ENCODE data around the gene CFAP69.

The CFAP69 gene

DNA sequence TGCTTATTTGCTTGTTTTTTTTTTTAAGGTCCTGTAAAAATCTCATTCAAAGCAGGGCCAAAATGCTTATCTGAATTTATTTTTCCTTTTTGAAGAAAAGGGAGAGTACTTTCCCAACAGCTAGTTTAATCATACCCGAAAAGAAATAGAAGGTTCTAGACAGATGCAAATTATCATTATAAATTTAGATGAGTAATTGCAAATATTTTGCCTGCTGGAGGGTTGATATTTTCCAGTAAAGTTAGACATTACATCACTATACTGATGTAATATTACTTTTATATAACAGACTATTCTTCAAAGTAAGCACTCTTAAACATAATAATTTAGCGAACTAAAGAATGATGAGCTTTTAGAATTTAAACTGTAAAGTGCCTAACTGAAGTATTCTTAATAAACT is 14.1 kb upstream of the CFAP69 start:
- no peaks in the 10 kb centered on the region for H3K4me1 ChIP-seq (ENCODE audit: control extremely low read depth in 1 of 4, control insufficient read depth in 4 of 4, insufficient read depth in 4 of 4, low read length in 3 of 4)
- no peak overlapping the region for H3K27ac ChIP-seq (ENCODE audit: insufficient read depth in 1 of 2, low read depth in 1 of 2, low read length in 2 of 2, poor library complexity in 1 of 2, severe bottlenecking in 2 of 2)
- H3K4me3 ChIP-seq (ENCODE audit: control insufficient read depth in 1 of 7, extremely low read depth in 1 of 7, insufficient read depth in 4 of 7, low read depth in 2 of 7, low read length in 6 of 7), result no peak overlapping the region
- no peaks in the 10 kb centered on the region for H3K9me3 ChIP-seq (ENCODE audit: control extremely low read depth in 1 of 5, control insufficient read depth in 4 of 5, insufficient read depth in 2 of 5, low read depth in 1 of 5, low read length in 4 of 5)
- H3K36me3 ChIP-seq (ENCODE audit: control insufficient read depth in 4 of 4, insufficient read depth in 4 of 4, low read length in 3 of 4), result no peaks in the 10 kb centered on the region
- DNase-seq, result no peak
- H3K27me3 ChIP-seq (replicated peaks in 2 of 5; ENCODE audit: control insufficient read depth in 4 of 5, insufficient read depth in 5 of 5, low read length in 4 of 5), result no peaks in the 10 kb centered on the region
- CTCF ChIA-PET, result no interaction called here
- WGBS (ENCODE audit: insufficient coverage), result no CpG with 5 or more reads among the region's 2 CpGs
- POLR2A ChIA-PET, result no interaction called here

DNA sequence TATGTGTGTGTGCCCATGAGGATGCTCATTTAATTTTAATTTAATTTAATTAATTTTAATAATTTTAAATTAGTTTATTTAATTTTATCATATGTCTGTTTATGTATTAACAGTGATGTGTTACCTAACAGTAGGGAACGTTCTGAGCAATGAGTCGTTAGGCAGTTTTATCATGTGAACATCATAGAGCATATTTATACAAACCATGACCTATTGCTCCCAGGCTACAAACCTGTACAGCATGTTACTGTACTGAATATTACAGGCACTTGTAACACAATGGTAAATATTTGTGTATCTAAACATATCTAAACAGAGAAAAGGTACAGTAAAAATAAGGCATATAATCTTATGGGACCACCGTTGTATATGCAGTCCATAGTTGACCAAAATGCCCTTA is 13.7 kb upstream of the CFAP69 start:
- Histone ChIP-seq H3K27me3 (replicated peaks in 2 of 5; ENCODE audit: control insufficient read depth in 4 of 5, insufficient read depth in 5 of 5, low read length in 4 of 5) (no peaks in the 10 kb centered on the region), H3K4me1 (ENCODE audit: control extremely low read depth in 1 of 4, control insufficient read depth in 4 of 4, insufficient read depth in 4 of 4, low read length in 3 of 4) (no peaks in the 10 kb centered on the region), H3K9me3 (ENCODE audit: control extremely low read depth in 1 of 5, control insufficient read depth in 4 of 5, insufficient read depth in 2 of 5, low read depth in 1 of 5, low read length in 4 of 5) (no peaks in the 10 kb centered on the region), H3K4me3 (ENCODE audit: control insufficient read depth in 1 of 7, extremely low read depth in 1 of 7, insufficient read depth in 4 of 7, low read depth in 2 of 7, low read length in 6 of 7) (no peak overlapping the region), H3K27ac (ENCODE audit: insufficient read depth in 1 of 2, low read depth in 1 of 2, low read length in 2 of 2, poor library complexity in 1 of 2, severe bottlenecking in 2 of 2) (no peak overlapping the region), H3K36me3 (ENCODE audit: control insufficient read depth in 4 of 4, insufficient read depth in 4 of 4, low read length in 3 of 4) (no peaks in the 10 kb centered on the region)
- DNase-seq, result no peak
- no CpG with 5 or more reads among the region's 3 CpGs for WGBS (ENCODE audit: insufficient coverage)
- ChIA-PET CTCF (no interaction called here), POLR2A (no interaction called here)

- H3K36me3 ChIP-seq (ENCODE audit: control insufficient read depth in 4 of 4, insufficient read depth in 4 of 4, low read length in 3 of 4), result no peaks in the 10 kb centered on the region
- no CpG with 5 or more reads among the region's 5 CpGs for WGBS (ENCODE audit: insufficient coverage)
- CTCF ChIA-PET, result no interaction called here
- POLR2A ChIA-PET, result no interaction called here
- no peak for DNase-seq
- peaks cover 0 to 3% (median 0%) of the 10 kb centered on the region in 5 experiments for H3K27me3 ChIP-seq (replicated peaks in 2 of 5; ENCODE audit: control insufficient read depth in 4 of 5, insufficient read depth in 5 of 5, low read length in 4 of 5)
- no peak overlapping the region for H3K4me3 ChIP-seq (ENCODE audit: control insufficient read depth in 1 of 7, extremely low read depth in 1 of 7, insufficient read depth in 4 of 7, low read depth in 2 of 7, low read length in 6 of 7)
- H3K27ac ChIP-seq (ENCODE audit: insufficient read depth in 1 of 2, low read depth in 1 of 2, low read length in 2 of 2, poor library complexity in 1 of 2, severe bottlenecking in 2 of 2), result no peak overlapping the region
- H3K4me1 ChIP-seq (ENCODE audit: control extremely low read depth in 1 of 4, control insufficient read depth in 4 of 4, insufficient read depth in 4 of 4, low read length in 3 of 4), result no peaks in the 10 kb centered on the region
- no peaks in the 10 kb centered on the region for H3K9me3 ChIP-seq (ENCODE audit: control extremely low read depth in 1 of 5, control insufficient read depth in 4 of 5, insufficient read depth in 2 of 5, low read depth in 1 of 5, low read length in 4 of 5)
Measured at GRCh38 chr7:90232430-90232829, 12.5 kb upstream of the CFAP69 start.

GRCh38 chr7:90233569-90233968 is 11.4 kb upstream of the CFAP69 start:
- H3K36me3 ChIP-seq (ENCODE audit: control insufficient read depth in 4 of 4, insufficient read depth in 4 of 4, low read length in 3 of 4), result no peaks in the 10 kb centered on the region
- H3K4me1 ChIP-seq (ENCODE audit: control extremely low read depth in 1 of 4, control insufficient read depth in 4 of 4, insufficient read depth in 4 of 4, low read length in 3 of 4), result no peaks in the 10 kb centered on the region
- H3K27me3 ChIP-seq (replicated peaks in 2 of 5; ENCODE audit: control insufficient read depth in 4 of 5, insufficient read depth in 5 of 5, low read length in 4 of 5), result peaks cover 0 to 6% (median 0%) of the 10 kb centered on the region in 5 experiments
- H3K27ac ChIP-seq (ENCODE audit: insufficient read depth in 1 of 2, low read depth in 1 of 2, low read length in 2 of 2, poor library complexity in 1 of 2, severe bottlenecking in 2 of 2), result no peak overlapping the region
- CTCF ChIA-PET, result no interaction called here
- 100% methylated on average over 1 of the region's 6 CpGs for WGBS (ENCODE audit: insufficient coverage)
- POLR2A ChIA-PET, result no interaction called here
- DNase-seq, result no peak
- no peaks in the 10 kb centered on the region for H3K9me3 ChIP-seq (ENCODE audit: control extremely low read depth in 1 of 5, control insufficient read depth in 4 of 5, insufficient read depth in 2 of 5, low read depth in 1 of 5, low read length in 4 of 5)
- H3K4me3 ChIP-seq (ENCODE audit: control insufficient read depth in 1 of 7, extremely low read depth in 1 of 7, insufficient read depth in 4 of 7, low read depth in 2 of 7, low read length in 6 of 7), result no peak overlapping the region

- peaks cover 0 to 9% (median 3%) of the 10 kb centered on the region in 5 experiments for H3K27me3 ChIP-seq (replicated peaks in 2 of 5; ENCODE audit: control insufficient read depth in 4 of 5, insufficient read depth in 5 of 5, low read length in 4 of 5)
- ChIA-PET CTCF (interaction anchor here (1.0 kb wide), 1 partner anchor 23 kb away, joined by 3 read pairs; no protein-coding TSS in a partner anchor), POLR2A (no interaction called here)
- no peak overlapping the region for H3K4me3 ChIP-seq (ENCODE audit: control insufficient read depth in 1 of 7, extremely low read depth in 1 of 7, insufficient read depth in 4 of 7, low read depth in 2 of 7, low read length in 6 of 7)
- H3K36me3 ChIP-seq (ENCODE audit: control insufficient read depth in 4 of 4, insufficient read depth in 4 of 4, low read length in 3 of 4), result no peaks in the 10 kb centered on the region
- no peak for DNase-seq
- WGBS (ENCODE audit: insufficient coverage), result no CpG with 5 or more reads among the region's 1 CpG
- H3K9me3 ChIP-seq (ENCODE audit: control extremely low read depth in 1 of 5, control insufficient read depth in 4 of 5, insufficient read depth in 2 of 5, low read depth in 1 of 5, low read length in 4 of 5), result no peaks in the 10 kb centered on the region
- H3K27ac ChIP-seq (ENCODE audit: insufficient read depth in 1 of 2, low read depth in 1 of 2, low read length in 2 of 2, poor library complexity in 1 of 2, severe bottlenecking in 2 of 2), result no peak overlapping the region
- H3K4me1 ChIP-seq (ENCODE audit: control extremely low read depth in 1 of 4, control insufficient read depth in 4 of 4, insufficient read depth in 4 of 4, low read length in 3 of 4), result no peaks in the 10 kb centered on the region
Measured at GRCh38 chr7:90236721-90237289, 8.2 kb upstream of the CFAP69 start.

GRCh38 chr7:90238022-90238421 is 7.0 kb upstream of the CFAP69 start:
- POLR2A ChIA-PET, result no interaction called here
- Histone ChIP-seq H3K27me3 (replicated peaks in 2 of 5; ENCODE audit: control insufficient read depth in 4 of 5, insufficient read depth in 5 of 5, low read length in 4 of 5) (peaks cover 2 to 12% (median 9%) of the 10 kb centered on the region in 5 experiments), H3K9me3 (ENCODE audit: control extremely low read depth in 1 of 5, control insufficient read depth in 4 of 5, insufficient read depth in 2 of 5, low read depth in 1 of 5, low read length in 4 of 5) (no peaks in the 10 kb centered on the region), H3K4me3 (ENCODE audit: control insufficient read depth in 1 of 7, extremely low read depth in 1 of 7, insufficient read depth in 4 of 7, low read depth in 2 of 7, low read length in 6 of 7) (no peak overlapping the region), H3K4me1 (ENCODE audit: control extremely low read depth in 1 of 4, control insufficient read depth in 4 of 4, insufficient read depth in 4 of 4, low read length in 3 of 4) (no peaks in the 10 kb centered on the region), H3K36me3 (ENCODE audit: control insufficient read depth in 4 of 4, insufficient read depth in 4 of 4, low read length in 3 of 4) (no peaks in the 10 kb centered on the region), H3K27ac (ENCODE audit: insufficient read depth in 1 of 2, low read depth in 1 of 2, low read length in 2 of 2, poor library complexity in 1 of 2, severe bottlenecking in 2 of 2) (no peak overlapping the region)
- DNase-seq, result no peak
- 94% methylated on average over 2 of the region's 2 CpGs for WGBS (ENCODE audit: insufficient coverage)
- CTCF ChIA-PET, result no interaction called here

GRCh38 chr7:90238583-90238982 is 6.4 kb upstream of the CFAP69 start:
- H3K9me3 ChIP-seq (ENCODE audit: control extremely low read depth in 1 of 5, control insufficient read depth in 4 of 5, insufficient read depth in 2 of 5, low read depth in 1 of 5, low read length in 4 of 5), result no peaks in the 10 kb centered on the region
- H3K27me3 ChIP-seq (replicated peaks in 2 of 5; ENCODE audit: control insufficient read depth in 4 of 5, insufficient read depth in 5 of 5, low read length in 4 of 5), result peaks cover 2 to 14% (median 9%) of the 10 kb centered on the region in 5 experiments
- CTCF ChIA-PET, result no interaction called here
- no peaks in the 10 kb centered on the region for H3K36me3 ChIP-seq (ENCODE audit: control insufficient read depth in 4 of 4, insufficient read depth in 4 of 4, low read length in 3 of 4)
- H3K27ac ChIP-seq (ENCODE audit: insufficient read depth in 1 of 2, low read depth in 1 of 2, low read length in 2 of 2, poor library complexity in 1 of 2, severe bottlenecking in 2 of 2), result no peak overlapping the region
- DNase-seq, result no peak
- POLR2A ChIA-PET, result no interaction called here
- no peak overlapping the region for H3K4me3 ChIP-seq (ENCODE audit: control insufficient read depth in 1 of 7, extremely low read depth in 1 of 7, insufficient read depth in 4 of 7, low read depth in 2 of 7, low read length in 6 of 7)
- no CpG with 5 or more reads among the region's 1 CpG for WGBS (ENCODE audit: insufficient coverage)
- H3K4me1 ChIP-seq (ENCODE audit: control extremely low read depth in 1 of 4, control insufficient read depth in 4 of 4, insufficient read depth in 4 of 4, low read length in 3 of 4), result no peaks in the 10 kb centered on the region

All from common myeloid progenitor, CD34-positive (primary cell).